Astrocyte (in vitro differentiated cells and primary cell): ENCODE data around the gene ME1.

Experiments
- CTCF ChIP-seq: IDR thresholded peaks from 2 replicates; pipeline ENCODE4 v1.5.1; 2011; ENCODE audit warnings: low read depth, mild to moderate bottlenecking, inconsistent platforms, low read length, moderate library complexity; ENCODE audit not compliant: insufficient read depth
- EZH2 ChIP-seq: IDR thresholded peaks from 2 replicates; pipeline ENCODE4 v1.6.1; 2012; ENCODE audit warnings: mild to moderate bottlenecking, low read length, inconsistent platforms; ENCODE audit not compliant: insufficient read depth

- no peak for TF ChIP-seq CTCF
- TF ChIP-seq EZH2 = no peak
Measured at GRCh38 chr6:83429857-83430610, 817 bp downstream of the ME1 start.
